Activated naive CD8-positive, alpha-beta T cell (primary cell): ENCODE data around the gene TMEM127.
"Not testable (repeated sequence)": the region's sequence is repeated elsewhere in the genome, so short reads cannot be mapped to it uniquely, and the experiment has no call there.

Experiments
- H3K27ac Mint-ChIP-seq: one replicate; pipeline ENCODE4 v1.8.0; 2021; ENCODE audit warnings: mixed read lengths
- H3K27me3 Mint-ChIP-seq: one replicate; pipeline ENCODE4 v1.8.0; 2021; ENCODE audit warnings: mixed read lengths
- H3K36me3 Mint-ChIP-seq: one replicate; pipeline ENCODE4 v1.8.0; 2021; ENCODE audit warnings: mixed read lengths
- H3K4me1 Mint-ChIP-seq: one replicate; pipeline ENCODE4 v1.8.0; 2021; ENCODE audit warnings: low read depth, mixed read lengths
- H3K4me3 Mint-ChIP-seq: one replicate; pipeline ENCODE4 v1.8.0; 2021; ENCODE audit warnings: mild to moderate bottlenecking, mixed read lengths
- H3K9me3 Mint-ChIP-seq: one replicate; pipeline ENCODE4 v1.8.0; 2021; ENCODE audit warnings: low read depth, mixed read lengths

The TMEM127 gene

GRCh38 chr2:96273763-96274162 is 8.0 kb upstream of the TMEM127 start:
- H3K36me3 Mint-ChIP-seq: peaks cover 6% of the 10 kb centered on the region
- H3K4me3 Mint-ChIP-seq: no peak overlapping the region
- no peaks in the 10 kb centered on the region for H3K27me3 Mint-ChIP-seq
- H3K27ac Mint-ChIP-seq: no peak overlapping the region
- H3K9me3 Mint-ChIP-seq: no peaks in the 10 kb centered on the region
- peaks cover 3% of the 10 kb centered on the region for H3K4me1 Mint-ChIP-seq

GRCh38 chr2:96271995-96272394 is 6.2 kb upstream of the TMEM127 start:
- Mint-ChIP-seq H3K9me3 (no peaks in the 10 kb centered on the region), H3K4me1 (peaks cover 18% of the 10 kb centered on the region), H3K27ac (no peak overlapping the region), H3K27me3 (no peaks in the 10 kb centered on the region), H3K36me3 (peaks cover 11% of the 10 kb centered on the region), H3K4me3 (no peak overlapping the region)

GRCh38 chr2:96267159-96267971 is 1.6 kb upstream of the TMEM127 start:
- Mint-ChIP-seq H3K4me3 (peak overlapping the region; percentile 97), H3K27me3 (no peaks in the 10 kb centered on the region), H3K27ac (peak overlapping the region; percentile 81), H3K36me3 (peaks cover 11% of the 10 kb centered on the region), H3K4me1 (peaks cover 44% of the 10 kb centered on the region), H3K9me3 (no peaks in the 10 kb centered on the region)

GRCh38 chr2:96265349-96265839 is 403 bp downstream of the TMEM127 start:
- H3K4me3 Mint-ChIP-seq: peak overlapping the region; percentile 97
- H3K4me1 Mint-ChIP-seq: peaks cover 56% of the 10 kb centered on the region
- H3K9me3 Mint-ChIP-seq: no peaks in the 10 kb centered on the region
- no peak overlapping the region for H3K27ac Mint-ChIP-seq
- no peaks in the 10 kb centered on the region for H3K27me3 Mint-ChIP-seq
- H3K36me3 Mint-ChIP-seq: peaks cover 11% of the 10 kb centered on the region

- Mint-ChIP-seq H3K4me1 (peaks cover 62% of the 10 kb centered on the region), H3K27ac (peak overlapping the region; percentile 37), H3K4me3 (peak overlapping the region; percentile 88), H3K9me3 (no peaks in the 10 kb centered on the region), H3K27me3 (no peaks in the 10 kb centered on the region), H3K36me3 (peaks cover 11% of the 10 kb centered on the region)
Measured at GRCh38 chr2:96264656-96265348, 995 bp downstream of the TMEM127 start.

GRCh38 chr2:96264086-96264485 is 1.7 kb downstream of the TMEM127 start:
- Mint-ChIP-seq H3K27ac (peak overlapping the region; percentile 18), H3K27me3 (no peaks in the 10 kb centered on the region), H3K36me3 (peaks cover 11% of the 10 kb centered on the region), H3K4me3 (peak overlapping the region; percentile 88), H3K4me1 (peaks cover 69% of the 10 kb centered on the region), H3K9me3 (no peaks in the 10 kb centered on the region)

- peaks cover 2% of the 10 kb centered on the region for H3K36me3 Mint-ChIP-seq
- H3K4me3 Mint-ChIP-seq: no peak overlapping the region
- H3K27me3 Mint-ChIP-seq: no peaks in the 10 kb centered on the region
- no peak overlapping the region for H3K27ac Mint-ChIP-seq
- H3K9me3 Mint-ChIP-seq: no peaks in the 10 kb centered on the region
- H3K4me1 Mint-ChIP-seq: peaks cover 71% of the 10 kb centered on the region
Measured at GRCh38 chr2:96262306-96262705, 3.5 kb downstream of the TMEM127 start.

- Mint-ChIP-seq H3K27me3 (no peaks in the 10 kb centered on the region), H3K36me3 (peaks cover 2% of the 10 kb centered on the region), H3K4me1 (peaks cover 75% of the 10 kb centered on the region), H3K9me3 (no peaks in the 10 kb centered on the region), H3K4me3 (no peak overlapping the region), H3K27ac (no peak overlapping the region)
Measured at GRCh38 chr2:96261328-96262003, 4.3 kb downstream of the TMEM127 start.

- H3K27me3 Mint-ChIP-seq: no peaks in the 10 kb centered on the region
- peaks cover 79% of the 10 kb centered on the region for H3K4me1 Mint-ChIP-seq
- peak overlapping the region; percentile 78 for H3K27ac Mint-ChIP-seq
- peaks cover 2% of the 10 kb centered on the region for H3K36me3 Mint-ChIP-seq
- no peaks in the 10 kb centered on the region for H3K9me3 Mint-ChIP-seq
- H3K4me3 Mint-ChIP-seq: peak overlapping the region; percentile 20
Measured at GRCh38 chr2:96260387-96261260, 5.2 kb downstream of the TMEM127 start.

GRCh38 chr2:96259497-96259921 is 6.3 kb downstream of the TMEM127 start:
- peaks cover 87% of the 10 kb centered on the region for H3K4me1 Mint-ChIP-seq
- H3K27me3 Mint-ChIP-seq: no peaks in the 10 kb centered on the region
- peak overlapping the region; percentile 78 for H3K27ac Mint-ChIP-seq
- no peaks in the 10 kb centered on the region for H3K9me3 Mint-ChIP-seq
- H3K36me3 Mint-ChIP-seq: peaks cover 3% of the 10 kb centered on the region
- H3K4me3 Mint-ChIP-seq: no peak overlapping the region

- peaks cover 3% of the 10 kb centered on the region for H3K36me3 Mint-ChIP-seq
- peak overlapping the region; percentile 32 for H3K4me3 Mint-ChIP-seq
- H3K27ac Mint-ChIP-seq: peak overlapping the region; percentile 50
- H3K4me1 Mint-ChIP-seq: peaks cover 83% of the 10 kb centered on the region
- no peaks in the 10 kb centered on the region for H3K27me3 Mint-ChIP-seq
- no peaks in the 10 kb centered on the region for H3K9me3 Mint-ChIP-seq
Measured at GRCh38 chr2:96258166-96259022, 7.4 kb downstream of the TMEM127 start.

- H3K9me3 Mint-ChIP-seq, H3K27me3 Mint-ChIP-seq, H3K36me3 Mint-ChIP-seq: not testable (repeated sequence)
- Mint-ChIP-seq H3K4me1 (peaks cover 79% of the 10 kb centered on the region), H3K4me3 (peak overlapping the region; percentile 32), H3K27ac (peak overlapping the region; percentile 50)
Measured at GRCh38 chr2:96257744-96258143, 8.1 kb downstream of the TMEM127 start.

GRCh38 chr2:96256611-96257113 is 9.1 kb downstream of the TMEM127 start:
- H3K4me1 Mint-ChIP-seq: peaks cover 75% of the 10 kb centered on the region
- peak overlapping the region; percentile 65 for H3K4me3 Mint-ChIP-seq
- H3K36me3 Mint-ChIP-seq: peaks cover 3% of the 10 kb centered on the region
- H3K27me3 Mint-ChIP-seq: no peaks in the 10 kb centered on the region
- peak overlapping the region; percentile 94 for H3K27ac Mint-ChIP-seq
- H3K9me3 Mint-ChIP-seq: no peaks in the 10 kb centered on the region
